Measurements from ENCODE around the gene MELK. TPM values are rescaled to one million over a fixed set of nuclear protein-coding genes. Genes with fewer than 3 reads are reported as not detected.

The MELK gene
- total and polyA plus RNA-seq, 3 donors from 2014 or later, result 15.2 to 19.2 (median 18.8) TPM

DNA sequence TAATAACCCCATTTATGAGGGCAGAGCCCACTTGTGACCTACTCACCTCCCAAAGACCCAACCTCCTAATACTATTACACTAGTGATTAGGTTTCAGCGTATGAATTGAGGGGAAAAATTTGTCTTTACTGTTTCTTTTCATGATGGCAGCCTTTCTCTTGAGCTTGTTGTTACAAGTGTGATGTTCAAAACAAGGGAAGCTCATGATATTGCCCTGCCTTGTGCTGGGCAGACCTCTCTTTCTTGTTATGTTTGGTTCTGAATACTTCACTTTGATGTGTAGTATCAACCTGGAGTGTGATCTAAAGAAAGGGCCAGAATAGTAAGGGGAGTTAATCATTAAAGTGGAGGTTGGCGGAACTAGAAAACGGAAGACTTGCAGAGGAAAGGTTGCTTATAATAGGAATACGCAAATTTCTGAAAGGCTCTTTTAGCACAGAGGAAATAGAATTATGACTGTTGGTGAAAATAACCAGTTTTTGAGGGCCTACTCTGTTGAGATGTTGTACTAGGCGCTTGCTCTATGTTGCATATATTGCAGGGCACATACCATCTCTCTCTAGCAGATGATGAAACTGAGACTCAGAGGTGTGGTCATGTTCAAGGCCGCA lies 68.2 kb downstream of the MELK start:
- intact Hi-C loops (cut with DNase I; ENCODE audit: low total_unique reads), result loop anchor here (10.0 kb wide), 1 partner anchor 74 kb away; no protein-coding TSS in a partner anchor
- no peak overlapping the region for H3K4me3 ChIP-seq
- TF ChIP-seq POLR2A (IDR thresholded peaks at IDR 0.05), result no peak
- TF ChIP-seq, protein P1, sequence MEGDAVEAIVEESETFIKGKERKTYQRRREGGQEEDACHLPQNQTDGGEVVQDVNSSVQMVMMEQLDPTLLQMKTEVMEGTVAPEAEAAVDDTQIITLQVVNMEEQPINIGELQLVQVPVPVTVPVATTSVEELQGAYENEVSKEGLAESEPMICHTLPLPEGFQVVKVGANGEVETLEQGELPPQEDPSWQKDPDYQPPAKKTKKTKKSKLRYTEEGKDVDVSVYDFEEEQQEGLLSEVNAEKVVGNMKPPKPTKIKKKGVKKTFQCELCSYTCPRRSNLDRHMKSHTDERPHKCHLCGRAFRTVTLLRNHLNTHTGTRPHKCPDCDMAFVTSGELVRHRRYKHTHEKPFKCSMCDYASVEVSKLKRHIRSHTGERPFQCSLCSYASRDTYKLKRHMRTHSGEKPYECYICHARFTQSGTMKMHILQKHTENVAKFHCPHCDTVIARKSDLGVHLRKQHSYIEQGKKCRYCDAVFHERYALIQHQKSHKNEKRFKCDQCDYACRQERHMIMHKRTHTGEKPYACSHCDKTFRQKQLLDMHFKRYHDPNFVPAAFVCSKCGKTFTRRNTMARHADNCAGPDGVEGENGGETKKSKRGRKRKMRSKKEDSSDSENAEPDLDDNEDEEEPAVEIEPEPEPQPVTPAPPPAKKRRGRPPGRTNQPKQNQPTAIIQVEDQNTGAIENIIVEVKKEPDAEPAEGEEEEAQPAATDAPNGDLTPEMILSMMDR (IDR thresholded peaks at IDR 0.05), result no peak
- no peaks in the 10 kb centered on the region for H3K4me1 ChIP-seq
- no peaks in the 10 kb centered on the region for H3K9me3 ChIP-seq
- H3K36me3 ChIP-seq (ENCODE audit: low read depth, missing control alignments), result no peaks in the 10 kb centered on the region
- no peak for DNase-seq
- no peak overlapping the region for H3K27ac ChIP-seq
- no peaks in the 10 kb centered on the region for H3K27me3 ChIP-seq
- WGBS, 2 donors, result 95 to 96% methylated on average over 6 of the region's 6 CpGs

GRCh38 chr9:36642817-36643216 lies 70.1 kb downstream of the MELK start:
- H3K4me3 ChIP-seq, result no peak overlapping the region
- TF ChIP-seq, protein P1 (IDR thresholded peaks at IDR 0.05), result no peak
- no peak for TF ChIP-seq POLR2A (IDR thresholded peaks at IDR 0.05)
- H3K27me3 ChIP-seq, result no peaks in the 10 kb centered on the region
- H3K36me3 ChIP-seq (ENCODE audit: low read depth, missing control alignments), result no peaks in the 10 kb centered on the region
- 96 to 97% methylated on average over 6 of the region's 6 CpGs for WGBS, 2 donors
- H3K4me1 ChIP-seq, result no peaks in the 10 kb centered on the region
- H3K27ac ChIP-seq, result no peak overlapping the region
- no peak for DNase-seq
- intact Hi-C loops (cut with DNase I; ENCODE audit: low total_unique reads), result loop anchor here (10.0 kb wide), 1 partner anchor 72 kb away; no protein-coding TSS in a partner anchor
- no peaks in the 10 kb centered on the region for H3K9me3 ChIP-seq

DNA sequence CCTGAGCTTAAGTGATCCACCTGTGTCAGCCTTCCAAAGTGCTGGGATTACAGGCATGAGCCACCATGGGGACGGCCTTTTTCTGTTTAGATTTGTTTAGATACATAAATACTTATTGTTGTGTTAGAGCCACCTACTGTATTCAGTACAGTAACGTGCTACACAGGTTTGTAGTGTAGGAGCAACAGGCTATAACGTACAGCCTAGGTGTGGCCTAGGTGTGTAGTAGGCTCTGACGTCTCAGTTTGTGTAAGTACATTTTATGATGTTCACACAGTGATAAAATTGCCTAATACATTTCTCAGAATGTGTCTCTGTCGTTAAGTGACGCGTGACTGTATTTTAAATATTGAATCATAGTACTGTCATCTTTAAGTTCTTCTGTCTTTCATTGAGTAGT lies 84.1 kb downstream of the MELK start:
- WGBS, 2 donors, result 96 to 98% methylated on average over 7 of the region's 7 CpGs
- no peaks in the 10 kb centered on the region for H3K9me3 ChIP-seq
- no peak overlapping the region for H3K4me3 ChIP-seq
- H3K27me3 ChIP-seq, result no peaks in the 10 kb centered on the region
- no peaks in the 10 kb centered on the region for H3K4me1 ChIP-seq
- DNase-seq, result no peak
- intact Hi-C loops (cut with DNase I; ENCODE audit: low total_unique reads), result no loop called here
- no peaks in the 10 kb centered on the region for H3K36me3 ChIP-seq (ENCODE audit: low read depth, missing control alignments)
- TF ChIP-seq, protein P1 (IDR thresholded peaks at IDR 0.05), result no peak
- TF ChIP-seq POLR2A (IDR thresholded peaks at IDR 0.05), result no peak
- no peak overlapping the region for H3K27ac ChIP-seq

DNA sequence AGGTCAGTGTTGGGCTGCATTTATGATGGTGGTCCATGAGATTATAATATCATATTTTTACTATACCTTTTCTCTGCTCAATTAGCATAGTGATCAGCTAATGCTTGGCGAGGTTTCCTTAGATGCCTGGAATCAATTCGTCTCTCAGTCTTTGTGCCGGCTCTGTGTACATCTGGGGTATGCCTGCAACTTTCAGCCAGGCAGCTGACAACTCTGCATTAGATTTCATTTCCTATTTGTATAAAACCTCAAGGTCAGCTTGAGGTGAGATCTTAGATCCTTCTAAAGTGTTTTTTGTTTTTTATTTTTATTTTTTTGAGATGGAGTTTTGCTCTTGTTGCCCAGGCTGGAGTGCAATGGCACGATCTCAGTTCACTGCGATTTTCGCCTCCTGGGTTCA lies 86.8 kb downstream of the MELK start:
- no peak overlapping the region for H3K27ac ChIP-seq
- H3K9me3 ChIP-seq, result no peaks in the 10 kb centered on the region
- TF ChIP-seq, protein P1 (IDR thresholded peaks at IDR 0.05), result no peak
- TF ChIP-seq POLR2A (IDR thresholded peaks at IDR 0.05), result no peak
- H3K36me3 ChIP-seq (ENCODE audit: low read depth, missing control alignments), result no peaks in the 10 kb centered on the region
- no peak overlapping the region for H3K4me3 ChIP-seq
- H3K27me3 ChIP-seq, result no peaks in the 10 kb centered on the region
- DNase-seq, result no peak
- WGBS, 2 donors, result 89 to 97% methylated on average over 6 of the region's 6 CpGs
- intact Hi-C loops (cut with DNase I; ENCODE audit: low total_unique reads), result no loop called here
- no peaks in the 10 kb centered on the region for H3K4me1 ChIP-seq

DNA sequence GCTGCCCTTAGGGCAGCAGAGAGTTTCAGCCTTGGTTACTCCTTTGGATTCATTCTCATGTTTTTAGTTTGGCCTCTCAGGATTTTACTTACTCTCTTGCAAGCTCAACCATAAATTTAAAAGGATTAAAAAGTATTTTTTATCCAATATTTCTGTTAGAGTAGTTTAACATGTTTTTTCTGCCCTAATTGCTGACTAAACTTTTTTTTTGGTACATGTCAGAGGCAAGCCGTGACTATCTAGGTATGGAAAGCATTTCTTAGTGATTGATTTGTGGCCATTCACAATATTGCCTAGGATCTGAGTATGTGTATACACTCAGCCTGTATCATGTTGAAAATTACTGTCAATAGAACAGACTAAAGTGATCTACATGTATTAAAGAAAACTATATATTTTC lies 92.1 kb downstream of the MELK start:
- no peak overlapping the region for H3K27ac ChIP-seq

More for the DNA sequence above, 92.1 kb downstream of the MELK start:
- TF ChIP-seq, protein P1 (IDR thresholded peaks at IDR 0.05), result no peak
- TF ChIP-seq POLR2A (IDR thresholded peaks at IDR 0.05), result no peak
- Histone ChIP-seq H3K9me3 (no peaks in the 10 kb centered on the region), H3K27me3 (no peaks in the 10 kb centered on the region), H3K36me3 (ENCODE audit: low read depth, missing control alignments) (no peaks in the 10 kb centered on the region), H3K4me1 (no peaks in the 10 kb centered on the region), H3K4me3 (no peak overlapping the region)
- 82 to 93% methylated on average over 1 of the region's 1 CpG for WGBS, 2 donors
- intact Hi-C loops (cut with DNase I; ENCODE audit: low total_unique reads), result no loop called here
- no peak for DNase-seq

Measured in testis (tissue), 3 donors.